AG04449 (cell line): Measurements from ENCODE around the gene KHNYN.

Experiments
- CTCF ChIA-PET: fragments of 350-600 bp; formaldehyde crosslinking; extraction: SDS; loops from one replicate; lab custom pipeline; 2021; ENCODE audit warnings: antibody characterized with exemption; lab: Yijun Ruan, JAX
- POLR2A ChIA-PET: fragments of 400-600, 350-600 bp; formaldehyde crosslinking; extraction: SDS; loops from one replicate; lab custom pipeline; 2020; ENCODE audit warnings: antibody characterized with exemption, inconsistent platforms; lab: Yijun Ruan, JAX
- DNase-seq: peaks from one replicate; pipeline ENCODE4 v3.0.0-alpha.2; 2010; ENCODE audit warnings: low read depth, low spot score
- H3K4me3 ChIP-seq: 2 replicates; pipeline ENCODE4 v1.5.1; 2011; ENCODE audit warnings: low read depth, mild to moderate bottlenecking, control low read depth, low read length
- CTCF ChIP-seq: IDR thresholded peaks from one replicate; pipeline ENCODE4 v1.5.1; 2011; ENCODE audit warnings: mild to moderate bottlenecking, moderate library complexity, low read length, control low read depth, inconsistent platforms; ENCODE audit not compliant: insufficient read depth; ENCODE audit errors: missing control alignments

The KHNYN gene

DNA sequence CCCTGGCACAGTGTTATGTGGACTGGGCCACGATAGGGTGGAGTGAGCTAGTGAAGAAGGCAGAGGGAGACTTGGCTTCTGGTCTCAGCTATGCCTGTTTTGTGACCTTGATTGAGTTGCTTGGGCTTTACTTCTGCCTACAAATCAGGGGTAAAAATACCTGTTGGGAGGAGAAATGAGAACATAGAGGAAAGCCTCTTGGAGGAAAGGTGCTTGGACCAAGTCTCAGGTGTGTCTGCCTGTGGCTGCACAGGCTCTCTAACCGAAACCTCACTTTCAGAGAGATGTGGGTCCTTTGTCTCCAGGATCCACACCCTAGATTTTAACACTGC, 7.9 kb downstream of the KHNYN start:
- TF ChIP-seq CTCF, result no peak
- no peak overlapping the region for H3K4me3 ChIP-seq
- ChIA-PET POLR2A (interaction anchor here (0.9 to 1.5 kb wide), 3 partner anchors 72 to 119 kb away, joined by 5 to 8 read pairs (median 5); no protein-coding TSS in a partner anchor), CTCF (interaction anchor here (1.6 to 33.5 kb wide), 11 partner anchors 25 to 132 kb away, joined by 3 to 1633 read pairs (median 11); partner anchors contain the start of genes ADCY4, CIDEB, DHRS1 and LTB4R)
- no peak for DNase-seq

GRCh38 chr14:24438223-24439097, 8.7 kb downstream of the KHNYN start:
- no peak for TF ChIP-seq CTCF
- ChIA-PET CTCF (interaction anchor here (1.6 to 33.5 kb wide), 6 partner anchors 26 to 133 kb away, joined by 3 to 1633 read pairs (median 211); partner anchors contain the start of genes ADCY4, CIDEB, DHRS1 and LTB4R), POLR2A (interaction anchor here (0.5 to 1.5 kb wide), 3 partner anchors 43 to 120 kb away, joined by 3 to 8 read pairs (median 5); no protein-coding TSS in a partner anchor)
- H3K4me3 ChIP-seq, result no peak overlapping the region
- no peak for DNase-seq

DNA sequence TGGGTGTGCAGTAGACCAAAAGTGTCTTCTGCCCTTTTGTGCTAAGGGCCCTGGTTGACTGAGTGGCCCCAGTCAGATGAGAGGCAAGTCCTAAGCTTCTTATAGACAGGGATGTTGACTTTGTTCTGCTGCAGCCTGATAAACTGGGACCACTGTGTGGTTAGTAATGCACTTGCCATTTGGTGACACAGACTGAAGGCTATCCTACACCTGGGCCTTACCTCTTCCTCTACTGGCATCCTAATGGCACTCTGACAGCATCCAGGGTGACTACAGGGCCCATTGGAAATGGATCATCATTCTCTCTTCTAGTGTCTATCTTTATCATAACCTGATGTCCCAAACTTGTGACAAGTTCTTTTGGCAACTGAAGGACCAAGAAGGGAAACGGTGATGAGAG, 9.5 kb downstream of the KHNYN start:
- ChIA-PET CTCF (interaction anchor here (4.7 to 33.5 kb wide), 3 partner anchors 7 to 134 kb away, joined by 73 to 1633 read pairs (median 380); partner anchors contain the start of genes ADCY4, CBLN3, CIDEB and DHRS1), POLR2A (interaction anchor here (0.5 to 1.1 kb wide), 2 partner anchors 8 to 44 kb away, joined by 3 to 5 read pairs; no protein-coding TSS in a partner anchor)
- no peak overlapping the region for H3K4me3 ChIP-seq
- DNase-seq, result no peak
- TF ChIP-seq CTCF, result no peak

- no peak for DNase-seq
- POLR2A ChIA-PET, result interaction anchor here (1.0 to 1.1 kb wide), 2 partner anchors 8 to 88 kb away, joined by 3 to 5 read pairs; no protein-coding TSS in a partner anchor
- H3K4me3 ChIP-seq, result no peak overlapping the region
- TF ChIP-seq CTCF, result no peak
- CTCF ChIA-PET, result interaction anchor here (1.3 to 33.5 kb wide), 4 partner anchors 8 to 134 kb away, joined by 3 to 1633 read pairs (median 226); partner anchors contain the start of genes ADCY4, CBLN3, CIDEB and DHRS1
Observed at GRCh38 chr14:24439830-24440605, 10.3 kb downstream of the KHNYN start.

- no peak for TF ChIP-seq CTCF
- H3K4me3 ChIP-seq, result peak overlapping the region; percentile 98
- CTCF ChIA-PET, result interaction anchor here (1.3 to 33.5 kb wide), 6 partner anchors 9 to 135 kb away, joined by 3 to 1633 read pairs (median 40); partner anchors contain the start of genes ADCY4, CBLN3, CIDEB and DHRS1
- no peak for DNase-seq
- POLR2A ChIA-PET, result interaction anchor here (1.0 to 2.5 kb wide), 4 partner anchors 10 to 199 kb away, joined by 3 to 25 read pairs (median 4); partner anchors contain the start of genes KHNYN and TINF2
Observed at GRCh38 chr14:24440606-24441399, 11.0 kb downstream of the KHNYN start.
